Smooth muscle cell (in vitro differentiated cells): ENCODE measurements around the gene CELF1. TPM values are rescaled to one million over a fixed set of nuclear protein-coding genes. Genes with fewer than 3 reads are reported as not detected.

Experiments used
- DNase-seq: peaks from one replicate; lab custom pipeline; 2025; ENCODE audit not compliant: unreplicated experiment; lab: John Stamatoyannopoulos, UW
- H2AFZ ChIP-seq: fragments of 200-600 bp; sonication (generic); 2 replicates; pipeline ENCODE4 v1.6.0; 2016; ENCODE audit warnings: antibody characterized with exemption, low read depth, mild to moderate bottlenecking
- H3F3A ChIP-seq: fragments of 200-600 bp; sonication (generic); 2 replicates; pipeline ENCODE4 v1.6.0; 2017; ENCODE audit warnings: antibody characterized with exemption, low read depth
- H3K27ac ChIP-seq: fragments of 200-600 bp; sonication (generic); 2 replicates; pipeline ENCODE4 v1.5.1; 2016; ENCODE audit warnings: low read depth, mild to moderate bottlenecking
- H3K27me3 ChIP-seq: fragments of 200-600 bp; sonication (generic); 2 replicates; pipeline ENCODE4 v1.6.1; 2016; ENCODE audit warnings: low read depth, mild to moderate bottlenecking
- H3K36me3 ChIP-seq: fragments of 200-600 bp; sonication (generic); 2 replicates; pipeline ENCODE4 v1.5.1; 2016; ENCODE audit warnings: low read depth
- H3K4me1 ChIP-seq: fragments of 200-600 bp; sonication (generic); 2 replicates; pipeline ENCODE4 v1.5.1; 2016; ENCODE audit warnings: low read depth
- H3K4me2 ChIP-seq: fragments of 200-600 bp; sonication (generic); 2 replicates; pipeline ENCODE4 v1.6.0; 2016; ENCODE audit warnings: mild to moderate bottlenecking
- H3K4me3 ChIP-seq: fragments of 200-600 bp; sonication (generic); 2 replicates; pipeline ENCODE4 v1.5.1; 2016; ENCODE audit warnings: mild to moderate bottlenecking
- H3K79me2 ChIP-seq: fragments of 200-600 bp; sonication (generic); 2 replicates; pipeline ENCODE4 v1.6.0; 2016; ENCODE audit warnings: low read depth, mild to moderate bottlenecking
- H3K9ac ChIP-seq: fragments of 200-600 bp; sonication (generic); 2 replicates; pipeline ENCODE4 v1.6.0; 2016; ENCODE audit warnings: low read depth
- H3K9me3 ChIP-seq: fragments of 200-600 bp; sonication (generic); replicated peaks from 2 replicates; pipeline ENCODE4 v1.5.1; 2016; ENCODE audit warnings: low read depth
- H4K20me1 ChIP-seq: fragments of 200-600 bp; sonication (generic); 2 replicates; pipeline ENCODE4 v1.6.0; 2016; ENCODE audit warnings: low read depth
- CTCF ChIP-seq: fragments of 200-600 bp; sonication (generic); IDR thresholded peaks from 2 replicates; pipeline ENCODE4 v1.5.1; 2017; ENCODE audit warnings: borderline replicate concordance, mild to moderate bottlenecking, antibody characterized with exemption; ENCODE audit not compliant: insufficient read depth, poor library complexity, severe bottlenecking
- WGBS: methylation state at CpG from one replicate; pipeline ENCODE4 v1.1.7; 2016; ENCODE audit warnings: low lambda C conversion rate; 5-methylcytosine and 5-hydroxymethylcytosine counted together
- polyA plus RNA-seq: library from polyadenylated mRNA; unstranded; fragments of >200 nt; fragmentation: Nextera tagmentation; extraction: Ambion mirVana; gene quantifications from 2 replicates; pipeline ENCODE4 v1.2.1, GENCODE V29; 2016
- total RNA-seq: library from RNA; depleted of rRNA; stranded (reverse); fragments of >200 nt; gene quantifications from 2 replicates; pipeline ENCODE4 v1.2.3, GENCODE V29; 2014

The CELF1 gene
- total and polyA plus RNA-seq, 2 experiments from 2014 or later: 42.5 to 64.8 TPM

GRCh38 chr11:47592251-47592650 lies 39.3 kb upstream of the CELF1 start:
- Histone ChIP-seq H3K9me3 (no peaks in the 10 kb centered on the region), H3F3A (no peaks in the 10 kb centered on the region), H4K20me1 (no peaks in the 10 kb centered on the region), H3K4me1 (peaks cover 8% of the 10 kb centered on the region), H3K27ac (no peak overlapping the region), H3K27me3 (peaks cover 45% of the 10 kb centered on the region), H2AFZ (no peak overlapping the region), H3K36me3 (no peaks in the 10 kb centered on the region), H3K79me2 (no peaks in the 10 kb centered on the region), H3K9ac (no peak overlapping the region), H3K4me2 (no peak overlapping the region), H3K4me3 (no peak overlapping the region)
- 90% methylated on average over 4 of the region's 4 CpGs for WGBS
- DNase-seq: no peak
- no peak for TF ChIP-seq CTCF

DNA sequence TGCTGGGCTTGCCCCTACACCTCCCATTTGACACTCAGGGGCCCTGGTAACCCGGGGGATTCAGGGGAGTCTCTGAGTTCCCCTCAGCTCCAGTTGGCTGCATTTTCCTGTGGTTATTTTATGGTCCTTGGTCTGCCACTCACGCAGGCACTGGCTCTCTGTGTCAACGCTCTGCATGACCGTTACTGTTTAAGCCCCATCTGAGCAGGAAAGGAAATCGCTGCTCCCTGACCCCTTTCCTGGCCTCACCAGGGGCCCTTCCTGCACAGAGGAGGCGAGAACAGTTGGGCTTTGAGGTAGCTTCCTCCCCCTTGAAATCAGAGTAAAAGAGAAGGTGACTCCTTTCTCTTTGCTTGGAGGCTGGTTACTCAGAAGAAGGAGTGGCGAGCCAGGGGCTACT lies 38.8 kb upstream of the CELF1 start:
- no peaks in the 10 kb centered on the region for H3K9me3 ChIP-seq
- H3K36me3 ChIP-seq: no peaks in the 10 kb centered on the region
- no peak overlapping the region for H2AFZ ChIP-seq
- H3K4me1 ChIP-seq: peaks cover 8% of the 10 kb centered on the region
- H3K4me3 ChIP-seq: no peak overlapping the region
- H3K9ac ChIP-seq: no peak overlapping the region
- no peak overlapping the region for H3K27ac ChIP-seq
- no peak for DNase-seq
- no peaks in the 10 kb centered on the region for H3F3A ChIP-seq
- no peak for TF ChIP-seq CTCF
- H3K27me3 ChIP-seq: peaks cover 45% of the 10 kb centered on the region
- H3K4me2 ChIP-seq: no peak overlapping the region
- H4K20me1 ChIP-seq: no peaks in the 10 kb centered on the region
- H3K79me2 ChIP-seq: no peaks in the 10 kb centered on the region
- 58% methylated on average over 7 of the region's 7 CpGs for WGBS

DNA sequence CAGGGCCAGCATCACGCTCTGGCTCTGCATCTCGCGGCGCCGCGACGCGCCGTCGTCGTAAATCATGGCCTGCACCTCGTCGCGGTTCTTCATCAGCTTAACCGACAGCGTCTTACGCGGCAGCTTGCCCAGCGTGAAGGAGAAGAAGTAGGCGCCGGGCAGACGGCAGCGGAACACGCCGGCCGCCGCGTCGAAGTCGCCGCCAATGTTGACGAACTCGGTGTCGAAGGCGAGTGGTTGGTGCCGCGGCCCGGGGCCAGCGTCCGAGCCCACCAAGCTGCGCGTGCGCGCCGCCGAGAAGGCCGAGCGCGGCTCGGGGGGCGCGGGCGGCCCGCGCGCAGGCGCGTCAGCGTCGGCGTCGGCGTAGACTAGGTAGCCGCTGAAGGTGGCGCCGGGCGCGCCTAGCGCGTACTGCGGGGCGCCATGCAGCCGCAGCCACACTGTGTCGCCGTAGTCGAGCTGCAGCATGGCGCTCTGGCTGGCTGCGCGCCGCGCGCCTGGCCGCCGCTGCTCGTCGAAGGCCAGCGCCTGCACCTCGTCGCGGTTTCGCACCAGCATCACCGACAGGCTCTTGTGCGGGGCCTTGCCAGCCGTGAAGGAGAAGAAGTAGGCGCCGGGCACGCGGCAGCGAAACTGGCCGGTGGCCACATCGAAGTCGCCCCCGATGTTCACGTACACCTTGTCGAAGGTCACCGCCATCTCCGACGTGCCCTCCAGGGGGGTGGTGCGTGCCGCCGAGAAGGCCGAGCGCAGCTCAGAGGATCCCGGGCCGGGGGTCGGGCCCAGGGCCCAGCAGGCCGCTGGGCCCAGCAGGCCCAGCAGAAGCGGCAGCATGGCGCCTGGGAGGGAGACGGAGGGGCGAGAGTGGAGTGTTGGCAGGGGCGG lies 37.3 kb upstream of the CELF1 start:
- Histone ChIP-seq H3K4me2 (no peak overlapping the region), H3K27ac (no peak overlapping the region), H3K4me3 (no peak overlapping the region), H3K36me3 (no peaks in the 10 kb centered on the region), H3K9ac (no peak overlapping the region), H3K79me2 (no peaks in the 10 kb centered on the region), H3F3A (no peaks in the 10 kb centered on the region), H2AFZ (no peak overlapping the region), H3K9me3 (no peaks in the 10 kb centered on the region), H3K27me3 (peaks cover 34% of the 10 kb centered on the region), H4K20me1 (no peaks in the 10 kb centered on the region), H3K4me1 (peaks cover 8% of the 10 kb centered on the region)
- WGBS: 80% methylated on average over 87 of the region's 122 CpGs
- TF ChIP-seq CTCF: no peak
- DNase-seq: no peak

- H3K9me3 ChIP-seq: no peaks in the 10 kb centered on the region
- no peak overlapping the region for H3K27ac ChIP-seq
- H3F3A ChIP-seq: no peaks in the 10 kb centered on the region
- H3K9ac ChIP-seq: no peak overlapping the region
- H3K4me3 ChIP-seq: no peak overlapping the region
- peaks cover 8% of the 10 kb centered on the region for H3K4me1 ChIP-seq
- no peaks in the 10 kb centered on the region for H4K20me1 ChIP-seq
- WGBS: 94% methylated on average over 49 of the region's 51 CpGs
- no peak overlapping the region for H3K4me2 ChIP-seq
- H3K79me2 ChIP-seq: no peaks in the 10 kb centered on the region
- no peaks in the 10 kb centered on the region for H3K36me3 ChIP-seq
- no peak for TF ChIP-seq CTCF
- H2AFZ ChIP-seq: no peak overlapping the region
- no peak for DNase-seq
- H3K27me3 ChIP-seq: peaks cover 28% of the 10 kb centered on the region
These were observed 36.6 kb upstream of the CELF1 start for GRCh38 chr11:47589584-47589976.
